ENCODE data around the gene OR1L6. TPM values are rescaled to one million over a fixed set of nuclear protein-coding genes. Genes with fewer than 3 reads are reported as not detected.

Gene OR1L6
- not detected for total RNA-seq
- not detected for polyA plus RNA-seq
- long read RNA-seq, donor 1, result 0 reads
- long read RNA-seq, donor 2, result 0 reads
- long read RNA-seq, donor 3, result 0 reads

GRCh38 chr9:122742003-122742402, at the start of gene OR1L6:
TSS of gene OR1L6 (plus strand) at chr9:122742303. CDS start at chr9:122749848, 7,545 bp downstream.
- 67 to 73% (median 69%) methylated on average over 6 of the region's 6 CpGs for WGBS, 4 donors
- H3K36me3 ChIP-seq, result no peaks in the 10 kb centered on the region
- no peak within 1 kb of the TSS for H3K27ac ChIP-seq
- H3K9me3 ChIP-seq, result peaks cover 0 to 38% (median 4%) of the 10 kb centered on the region in 12 donors
- ATAC-seq, result no peak
- DNase-seq, result no peak
- no peaks in the 10 kb centered on the region for H3K4me1 ChIP-seq
- intact Hi-C loops (cut with DNase I), result no loop called here
- no peaks in the 10 kb centered on the region for H3K27me3 ChIP-seq
- TF ChIP-seq, protein P1, sequence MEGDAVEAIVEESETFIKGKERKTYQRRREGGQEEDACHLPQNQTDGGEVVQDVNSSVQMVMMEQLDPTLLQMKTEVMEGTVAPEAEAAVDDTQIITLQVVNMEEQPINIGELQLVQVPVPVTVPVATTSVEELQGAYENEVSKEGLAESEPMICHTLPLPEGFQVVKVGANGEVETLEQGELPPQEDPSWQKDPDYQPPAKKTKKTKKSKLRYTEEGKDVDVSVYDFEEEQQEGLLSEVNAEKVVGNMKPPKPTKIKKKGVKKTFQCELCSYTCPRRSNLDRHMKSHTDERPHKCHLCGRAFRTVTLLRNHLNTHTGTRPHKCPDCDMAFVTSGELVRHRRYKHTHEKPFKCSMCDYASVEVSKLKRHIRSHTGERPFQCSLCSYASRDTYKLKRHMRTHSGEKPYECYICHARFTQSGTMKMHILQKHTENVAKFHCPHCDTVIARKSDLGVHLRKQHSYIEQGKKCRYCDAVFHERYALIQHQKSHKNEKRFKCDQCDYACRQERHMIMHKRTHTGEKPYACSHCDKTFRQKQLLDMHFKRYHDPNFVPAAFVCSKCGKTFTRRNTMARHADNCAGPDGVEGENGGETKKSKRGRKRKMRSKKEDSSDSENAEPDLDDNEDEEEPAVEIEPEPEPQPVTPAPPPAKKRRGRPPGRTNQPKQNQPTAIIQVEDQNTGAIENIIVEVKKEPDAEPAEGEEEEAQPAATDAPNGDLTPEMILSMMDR (IDR thresholded peaks at IDR 0.05), result no peak
- no peak for TF ChIP-seq POLR2A (IDR thresholded peaks at IDR 0.05)
- H3K4me3 ChIP-seq, result no peak within 1 kb of the TSS

DNA sequence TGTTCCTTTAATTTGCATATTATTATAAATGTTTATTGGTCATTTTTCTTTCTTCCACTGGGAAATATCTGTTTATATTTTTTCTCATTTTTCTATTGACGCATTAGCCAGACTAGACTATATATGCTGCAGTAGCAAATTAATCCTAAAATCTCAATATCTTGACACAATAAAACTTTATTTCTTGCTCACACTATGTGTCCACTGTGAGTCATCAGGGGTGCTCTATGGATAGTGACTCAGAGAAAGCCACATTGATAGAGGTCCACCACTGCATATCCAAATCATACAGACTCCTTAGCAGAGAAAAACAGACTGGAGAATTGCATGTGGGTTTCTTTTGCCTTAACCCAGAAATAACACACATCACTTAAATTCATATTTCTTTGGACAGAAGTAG, 46.4 kb upstream of the OR1L6 start:
- Histone ChIP-seq H3K4me3 (no peak overlapping the region), H3K9me3 (peaks cover 0 to 37% (median 13%) of the 10 kb centered on the region in 12 donors), H3K27ac (no peak overlapping the region), H3K27me3 (no peaks in the 10 kb centered on the region), H3K36me3 (no peaks in the 10 kb centered on the region), H3K4me1 (no peaks in the 10 kb centered on the region)
- 95 to 98% (median 97%) methylated on average over 1 of the region's 1 CpG for WGBS, 4 donors
- ATAC-seq (no peak), DNase-seq (no peak)
- intact Hi-C loops (cut with DNase I), result no loop called here
- TF ChIP-seq, protein P1 (IDR thresholded peaks at IDR 0.05), result no peak
- TF ChIP-seq POLR2A (IDR thresholded peaks at IDR 0.05), result no peak

DNA sequence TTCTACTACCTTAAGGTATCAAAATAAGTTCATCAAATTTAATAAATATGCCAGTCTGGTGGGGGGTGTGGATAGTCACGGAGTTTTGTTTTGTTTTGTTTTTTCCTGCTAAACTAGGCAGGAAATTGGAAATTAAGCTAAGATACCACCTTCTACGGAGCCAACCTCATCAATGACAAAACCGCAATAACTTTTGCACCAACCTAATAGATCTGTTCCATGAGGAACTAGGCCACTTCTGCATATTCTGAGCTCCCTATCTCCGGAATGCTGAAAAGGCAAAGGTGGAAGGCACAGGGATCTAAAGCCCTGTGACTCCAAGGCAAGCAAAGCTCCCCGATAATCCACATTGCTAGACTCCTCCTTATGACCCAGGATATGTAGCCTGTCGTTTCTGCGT, 24.1 kb upstream of the OR1L6 start:
- no peaks in the 10 kb centered on the region for H3K4me1 ChIP-seq
- peaks cover 0 to 68% (median 14%) of the 10 kb centered on the region in 12 donors for H3K9me3 ChIP-seq
- 78 to 85% (median 81%) methylated on average over 7 of the region's 7 CpGs for whole genome bisulfite sequencing, 4 donors
- no peak for ATAC-seq
- H3K36me3 ChIP-seq, result no peaks in the 10 kb centered on the region
- intact Hi-C loops (cut with DNase I), result no loop called here
- no peak overlapping the region for H3K4me3 ChIP-seq
- no peak for TF ChIP-seq POLR2A (IDR thresholded peaks at IDR 0.05)
- TF ChIP-seq, protein P1 (IDR thresholded peaks at IDR 0.05), result no peak
- no peak overlapping the region for H3K27ac ChIP-seq
- H3K27me3 ChIP-seq, result no peaks in the 10 kb centered on the region
- DNase-seq, result no peak

- intact Hi-C loops (cut with DNase I), result no loop called here
- Histone ChIP-seq H3K27me3 (no peaks in the 10 kb centered on the region), H3K4me1 (no peaks in the 10 kb centered on the region), H3K36me3 (no peaks in the 10 kb centered on the region), H3K4me3 (no peak overlapping the region), H3K9me3 (peaks cover 0 to 80% (median 19%) of the 10 kb centered on the region in 12 donors), H3K27ac (no peak overlapping the region)
- WGBS, 4 donors, result 60 to 64% (median 61%) methylated on average over 4 of the region's 4 CpGs
- DNase-seq, result no peak
- no peak for ATAC-seq
- TF ChIP-seq POLR2A (IDR thresholded peaks at IDR 0.05), result no peak
- TF ChIP-seq, protein P1 (IDR thresholded peaks at IDR 0.05), result no peak
Measured at GRCh38 chr9:122719218-122719617, 22.9 kb upstream of the OR1L6 start.
